OCI-LY7 (cell line): ENCODE measurements around the gene AARS2. TPM values are rescaled to one million over a fixed set of nuclear protein-coding genes. Genes with fewer than 3 reads are reported as not detected.

ENCODE experiments used
- BruUV-seq: library from RNA; stranded (reverse); fragments of 400-500 nt; replicated peaks from 2 replicates; lab custom pipeline; 2021; lab: Mats Ljungman, UMichigan
- CTCF ChIA-PET: fragments of 300-600 bp; sonication (Branson Sonifier 250); formaldehyde crosslinking; loops from one replicate; lab custom pipeline; 2022; ENCODE audit warnings: antibody characterized with exemption; ENCODE audit not compliant: unreplicated experiment; lab: Charles Lee
- POLR2A ChIA-PET: fragments of 300-600 bp; sonication (Branson Sonifier 250); formaldehyde crosslinking; loops from one replicate; lab custom pipeline; 2022; ENCODE audit warnings: antibody characterized with exemption; lab: Charles Lee
- DNase-seq: peaks from one replicate; pipeline ENCODE4 v3.0.0-alpha.2; 2015; ENCODE audit warnings: low spot score
- H2AFZ ChIP-seq: fragments of 200-600 bp; sonication (generic), shearing (Covaris generic); 2 replicates; pipeline ENCODE4 v1.6.1; 2014; ENCODE audit warnings: mild to moderate bottlenecking, antibody characterized with exemption, low read length, moderate library complexity
- H3K27ac ChIP-seq: fragments of 200-600 bp; sonication (generic); 2 replicates; pipeline ENCODE4 v1.5.1; 2014; ENCODE audit warnings: mixed run types, low read depth, mild to moderate bottlenecking, moderate library complexity, low read length, inconsistent platforms; ENCODE audit not compliant: poor library complexity, severe bottlenecking
- H3K36me3 ChIP-seq: fragments of 200-600 bp; sonication (generic); 2 replicates; pipeline ENCODE4 v1.6.1; 2014; ENCODE audit warnings: mild to moderate bottlenecking, antibody characterized with exemption, low read length, moderate library complexity, mixed read lengths; ENCODE audit not compliant: insufficient read depth
- H3K4me1 ChIP-seq: fragments of 200-600 bp; sonication (generic); 2 replicates; pipeline ENCODE4 v1.5.1; 2014; ENCODE audit warnings: mild to moderate bottlenecking, low read length; ENCODE audit not compliant: insufficient read depth, poor library complexity, severe bottlenecking
- H3K4me2 ChIP-seq: fragments of 200-600 bp; sonication (generic); 2 replicates; pipeline ENCODE4 v1.6.1; 2014; ENCODE audit warnings: mild to moderate bottlenecking, low read length
- H3K4me3 ChIP-seq: fragments of 200-600 bp; sonication (generic); 2 replicates; pipeline ENCODE4 v1.5.1; 2014; ENCODE audit warnings: mild to moderate bottlenecking, low read depth, low read length; ENCODE audit not compliant: poor library complexity, severe bottlenecking
- H3K79me2 ChIP-seq: fragments of 200-600 bp; sonication (generic); 2 replicates; pipeline ENCODE4 v1.6.1; 2016; ENCODE audit warnings: low read depth, mild to moderate bottlenecking, low read length, moderate library complexity, mixed read lengths; ENCODE audit not compliant: insufficient read depth
- H3K9me2 ChIP-seq: fragments of 200-600 bp; sonication (generic); 2 replicates; pipeline ENCODE4 v1.6.1; 2016; ENCODE audit warnings: mild to moderate bottlenecking, low read length, mixed read lengths; ENCODE audit not compliant: insufficient read depth
- H3K9me3 ChIP-seq: fragments of 200-600 bp; sonication (generic); 2 replicates; pipeline ENCODE4 v1.6.1; 2014; ENCODE audit warnings: mild to moderate bottlenecking, mixed run types, low read length, mixed read lengths
- H4K20me1 ChIP-seq: fragments of 200-600 bp; sonication (generic); 2 replicates; pipeline ENCODE4 v1.6.1; 2014; ENCODE audit warnings: mild to moderate bottlenecking, antibody characterized with exemption, low read length, moderate library complexity, mixed read lengths; ENCODE audit not compliant: insufficient read depth
- CTCF ChIP-seq: fragments of 200-600 bp; sonication (generic); conservative IDR thresholded peaks from 2 replicates; pipeline ENCODE4 v1.5.1; 2014; ENCODE audit warnings: mild to moderate bottlenecking, antibody characterized with exemption, low read length, moderate library complexity, mixed read lengths
- EZH2phosphoT487 ChIP-seq: fragments of 200-600 bp; sonication (generic); IDR thresholded peaks from 2 replicates; pipeline ENCODE4 v1.6.1; 2018; ENCODE audit warnings: low read depth, borderline replicate concordance, mild to moderate bottlenecking, mixed run types, antibody characterized with exemption, low read length, moderate library complexity, mixed read lengths
- intact Hi-C: fragments of 100-400 bp; cut with micrococcal nuclease; formaldehyde crosslinking; loops from one replicate; pipeline ENCODE4 v1.10.0; 2022; ENCODE audit not compliant: unreplicated experiment
- total RNA-seq, 2 experiments: library from RNA; depleted of rRNA in 1 of 2; stranded (reverse); fragments of >200 nt in 1 of 2; shearing (Covaris generic) in 1 of 2; gene quantifications; 2 replicates each; pipeline ENCODE4 v1.2.3, GENCODE V29; 2014 to 2022

AARS2 gene
- total RNA-seq, 2 experiments from 2014 or later: 20.7 to 22.0 TPM

- intact Hi-C loops: no loop called here
- BruUV-seq: no TSS peak
These were observed 41.2 kb downstream of the AARS2 start for GRCh38 chr6:44271914-44272313.

GRCh38 chr6:44271406-44271723 is 41.8 kb downstream of the AARS2 start:
- ChIA-PET CTCF (no interaction called here), POLR2A (no interaction called here)
- no peak for DNase-seq

More at GRCh38 chr6:44271914-44272313, 41.2 kb downstream of the AARS2 start:
- Histone ChIP-seq H4K20me1 (no peaks in the 10 kb centered on the region), H3K9me3 (no peaks in the 10 kb centered on the region), H3K27ac (no peak overlapping the region), H2AFZ (no peak overlapping the region), H3K4me3 (no peak overlapping the region), H3K9me2 (no peaks in the 10 kb centered on the region), H3K79me2 (no peaks in the 10 kb centered on the region), H3K36me3 (no peaks in the 10 kb centered on the region), H3K4me1 (peaks cover 25% of the 10 kb centered on the region), H3K4me2 (no peak overlapping the region)
- ChIA-PET CTCF (interaction anchor here (0.5 kb wide), 1 partner anchor 37 kb away, joined by 3 read pairs; no protein-coding TSS in a partner anchor), POLR2A (no interaction called here)
- DNase-seq: no peak
- TF ChIP-seq EZH2phosphoT487 (no peak), CTCF (no peak)

More at GRCh38 chr6:44271406-44271723, 41.8 kb downstream of the AARS2 start:
- no peaks in the 10 kb centered on the region for H3K36me3 ChIP-seq
- H3K4me1 ChIP-seq: peaks cover 28% of the 10 kb centered on the region
- H3K27ac ChIP-seq: no peak overlapping the region
- H3K9me3 ChIP-seq: no peaks in the 10 kb centered on the region
- intact Hi-C loops: no loop called here
- no TSS peak for BruUV-seq
- no peaks in the 10 kb centered on the region for H4K20me1 ChIP-seq
- H2AFZ ChIP-seq: no peak overlapping the region
- H3K4me2 ChIP-seq: peak overlapping the region; percentile 64; the same call in 1 of the 2 replicates
- H3K4me3 ChIP-seq: no peak overlapping the region
- TF ChIP-seq EZH2phosphoT487 (no peak), CTCF (no peak)
- no peaks in the 10 kb centered on the region for H3K9me2 ChIP-seq
- H3K79me2 ChIP-seq: no peaks in the 10 kb centered on the region
